Measurements from ENCODE around the gene SESTD1. TPM values are rescaled to one million over a fixed set of nuclear protein-coding genes. Genes with fewer than 3 reads are reported as not detected.

SESTD1 gene
- polyA plus RNA-seq, 1 experiment = 16.5 TPM

DNA sequence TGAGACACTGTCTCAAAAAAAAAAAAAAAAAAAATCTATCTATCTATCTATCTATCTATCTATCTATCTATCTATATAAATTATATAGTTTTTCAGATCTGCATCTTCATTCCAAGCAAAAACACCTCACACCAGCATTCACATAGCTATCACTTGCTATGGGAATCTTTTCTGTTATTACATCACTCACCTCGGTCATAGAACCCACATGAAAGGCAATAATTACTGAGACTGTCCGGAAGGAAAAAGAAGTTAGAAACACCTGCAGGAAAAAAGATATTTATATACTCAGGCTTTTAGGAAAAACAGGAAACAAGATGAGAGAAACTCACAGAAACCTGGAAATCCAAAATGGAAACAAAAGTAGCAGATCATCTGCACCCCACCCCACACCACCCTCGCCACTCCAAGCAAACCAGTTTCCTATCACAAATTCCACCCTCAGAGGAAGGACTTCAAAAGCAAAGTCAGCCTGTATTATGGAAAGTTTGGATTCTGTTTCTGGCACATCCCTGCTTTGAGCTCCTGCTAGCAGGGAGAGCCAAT lies 192.7 kb downstream of the SESTD1 start:
- no peak for DNase-seq (ENCODE audit: low read depth)
- TF ChIP-seq, protein P1, sequence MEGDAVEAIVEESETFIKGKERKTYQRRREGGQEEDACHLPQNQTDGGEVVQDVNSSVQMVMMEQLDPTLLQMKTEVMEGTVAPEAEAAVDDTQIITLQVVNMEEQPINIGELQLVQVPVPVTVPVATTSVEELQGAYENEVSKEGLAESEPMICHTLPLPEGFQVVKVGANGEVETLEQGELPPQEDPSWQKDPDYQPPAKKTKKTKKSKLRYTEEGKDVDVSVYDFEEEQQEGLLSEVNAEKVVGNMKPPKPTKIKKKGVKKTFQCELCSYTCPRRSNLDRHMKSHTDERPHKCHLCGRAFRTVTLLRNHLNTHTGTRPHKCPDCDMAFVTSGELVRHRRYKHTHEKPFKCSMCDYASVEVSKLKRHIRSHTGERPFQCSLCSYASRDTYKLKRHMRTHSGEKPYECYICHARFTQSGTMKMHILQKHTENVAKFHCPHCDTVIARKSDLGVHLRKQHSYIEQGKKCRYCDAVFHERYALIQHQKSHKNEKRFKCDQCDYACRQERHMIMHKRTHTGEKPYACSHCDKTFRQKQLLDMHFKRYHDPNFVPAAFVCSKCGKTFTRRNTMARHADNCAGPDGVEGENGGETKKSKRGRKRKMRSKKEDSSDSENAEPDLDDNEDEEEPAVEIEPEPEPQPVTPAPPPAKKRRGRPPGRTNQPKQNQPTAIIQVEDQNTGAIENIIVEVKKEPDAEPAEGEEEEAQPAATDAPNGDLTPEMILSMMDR (IDR thresholded peaks at IDR 0.05; ENCODE audit: insufficient read depth, low read depth, low read length) = no peak
- Histone ChIP-seq H3K36me3 (ENCODE audit: control insufficient read depth, insufficient read depth, low read length) (no peaks in the 10 kb centered on the region), H3K4me3 (ENCODE audit: low read depth, low read length) (no peak overlapping the region), H3K27me3 (ENCODE audit: control insufficient read depth, insufficient read depth, low read length) (no peaks in the 10 kb centered on the region)
- ChIA-PET POLR2A (no interaction called here), CTCF (no interaction called here)

DNA sequence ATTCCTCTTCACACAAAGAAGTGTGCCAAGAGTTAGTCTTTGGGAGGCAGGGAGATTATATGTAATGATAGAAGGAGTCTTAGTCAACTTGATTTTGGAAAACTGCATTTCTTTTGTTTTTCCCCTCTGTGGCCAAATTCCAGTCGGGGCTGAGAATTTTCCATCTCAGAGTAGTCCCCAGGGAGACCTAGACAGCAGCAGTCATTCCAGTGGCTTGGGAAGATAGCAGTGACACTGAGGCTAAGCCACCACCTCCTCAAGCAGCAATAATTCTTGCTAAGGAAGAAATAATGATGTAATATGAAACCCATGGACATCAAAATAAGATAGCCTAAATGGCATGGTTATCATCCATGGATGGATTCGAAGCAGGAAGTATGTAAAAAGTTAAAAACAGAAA lies 193.7 kb downstream of the SESTD1 start:
- Histone ChIP-seq H3K27me3 (ENCODE audit: control insufficient read depth, insufficient read depth, low read length) (no peaks in the 10 kb centered on the region), H3K4me3 (ENCODE audit: low read depth, low read length) (no peak overlapping the region), H3K36me3 (ENCODE audit: control insufficient read depth, insufficient read depth, low read length) (no peaks in the 10 kb centered on the region)
- no peak for DNase-seq (ENCODE audit: low read depth)
- TF ChIP-seq, protein P1 (IDR thresholded peaks at IDR 0.05; ENCODE audit: insufficient read depth, low read depth, low read length) = no peak
- ChIA-PET CTCF (no interaction called here), POLR2A (no interaction called here)

DNA sequence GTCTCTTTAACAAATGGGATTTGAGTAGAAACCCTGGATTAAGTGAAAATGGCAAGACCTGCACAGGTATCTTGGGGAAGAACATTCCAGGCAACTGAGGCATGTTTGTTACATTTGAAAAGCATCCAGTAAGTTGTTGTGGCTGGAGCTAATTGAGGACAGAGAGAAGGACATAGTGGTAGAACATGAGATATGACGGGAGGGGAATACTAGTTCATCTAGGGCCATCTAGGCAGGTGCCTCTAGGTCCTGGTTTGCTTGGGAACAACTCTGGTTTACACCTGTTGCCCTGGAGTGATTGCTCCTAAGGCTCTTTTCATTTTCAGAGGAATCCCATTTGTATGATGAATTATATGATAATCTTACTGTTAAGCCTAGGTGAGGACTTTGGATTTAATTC lies 194.9 kb downstream of the SESTD1 start:
- CTCF ChIA-PET = no interaction called here
- H3K27me3 ChIP-seq (ENCODE audit: control insufficient read depth, insufficient read depth, low read length) = no peaks in the 10 kb centered on the region
- no peaks in the 10 kb centered on the region for H3K36me3 ChIP-seq (ENCODE audit: control insufficient read depth, insufficient read depth, low read length)
- no peak overlapping the region for H3K4me3 ChIP-seq (ENCODE audit: low read depth, low read length)
- POLR2A ChIA-PET = no interaction called here
- DNase-seq (ENCODE audit: low read depth) = no peak
- TF ChIP-seq, protein P1 (IDR thresholded peaks at IDR 0.05; ENCODE audit: insufficient read depth, low read depth, low read length) = no peak

DNA sequence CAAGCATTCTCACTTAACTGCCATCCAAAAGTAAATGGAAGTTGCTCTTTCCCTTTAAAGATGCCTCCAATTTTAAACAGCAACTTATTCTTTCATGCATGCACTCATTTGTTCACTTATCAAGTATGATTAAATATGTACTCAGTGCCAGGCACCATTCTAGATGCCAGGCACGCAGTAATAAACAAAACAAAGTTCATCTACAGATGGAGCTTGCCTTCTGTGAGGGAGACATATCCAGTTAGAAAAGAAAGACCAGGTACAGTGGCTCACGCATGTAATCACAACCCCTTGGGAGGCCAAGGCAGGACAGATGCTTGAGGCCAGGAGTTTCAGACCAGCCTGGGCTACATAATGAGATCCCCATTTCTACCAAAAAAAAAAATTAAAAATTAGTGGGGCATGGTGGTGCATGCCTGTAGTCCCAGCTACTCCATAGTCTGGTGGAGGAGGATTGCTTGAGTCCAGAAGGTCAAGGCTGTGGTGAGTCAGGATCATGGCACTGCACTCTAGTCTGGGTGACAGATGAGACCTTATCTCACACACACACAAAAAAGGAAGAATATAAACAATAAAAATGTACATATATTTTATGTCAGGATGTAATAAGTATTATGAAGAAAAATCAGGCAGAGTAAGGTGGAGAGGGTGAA lies 195.5 kb downstream of the SESTD1 start:
- CTCF ChIA-PET = no interaction called here
- DNase-seq (ENCODE audit: low read depth) = no peak

DNA sequence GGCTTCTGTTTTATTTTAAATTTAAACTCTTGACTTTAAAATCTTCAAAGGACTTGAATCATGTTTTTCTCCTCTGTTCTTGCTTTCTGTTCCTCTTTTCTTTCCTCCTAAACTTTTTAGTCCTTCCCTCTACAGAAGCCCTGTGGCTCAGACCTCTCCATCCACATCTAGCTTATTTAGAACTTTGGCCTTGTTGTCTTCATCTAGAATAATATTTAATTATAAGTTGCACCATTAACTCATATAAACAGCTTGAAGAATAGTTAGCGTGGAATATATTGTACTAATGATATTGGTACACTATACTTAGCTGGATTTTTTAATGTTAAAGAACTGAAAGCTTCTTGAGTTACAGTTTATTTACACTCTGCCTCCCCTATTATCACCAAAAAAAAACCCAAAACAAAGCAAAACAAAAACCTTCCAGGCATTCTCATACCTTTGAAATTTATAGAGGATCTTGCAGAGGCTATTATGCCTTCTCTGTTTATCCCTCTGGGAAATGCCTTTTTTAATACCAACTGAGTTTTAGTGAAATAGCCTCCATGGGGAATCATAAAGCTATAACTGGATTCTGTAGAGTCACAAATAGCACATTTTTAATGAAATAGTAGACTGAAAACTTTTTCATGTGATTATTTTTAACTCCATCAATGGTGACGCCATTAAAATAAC lies 205.5 kb downstream of the SESTD1 start:
- ChIA-PET POLR2A (interaction anchor here (0.5 kb wide), 1 partner anchor 483 kb away, joined by 3 read pairs; no protein-coding TSS in a partner anchor), CTCF (no interaction called here)
- no peak overlapping the region for H3K4me3 ChIP-seq (ENCODE audit: low read depth, low read length)
- H3K36me3 ChIP-seq (ENCODE audit: control insufficient read depth, insufficient read depth, low read length) = no peaks in the 10 kb centered on the region
- DNase-seq (ENCODE audit: low read depth) = no peak
- TF ChIP-seq, protein P1 (IDR thresholded peaks at IDR 0.05; ENCODE audit: insufficient read depth, low read depth, low read length) = no peak
- no peaks in the 10 kb centered on the region for H3K27me3 ChIP-seq (ENCODE audit: control insufficient read depth, insufficient read depth, low read length)

More for the DNA sequence above, 195.5 kb downstream of the SESTD1 start:
- no peaks in the 10 kb centered on the region for H3K27me3 ChIP-seq (ENCODE audit: control insufficient read depth, insufficient read depth, low read length)
- TF ChIP-seq, protein P1 (IDR thresholded peaks at IDR 0.05; ENCODE audit: insufficient read depth, low read depth, low read length) = no peak
- H3K36me3 ChIP-seq (ENCODE audit: control insufficient read depth, insufficient read depth, low read length) = no peaks in the 10 kb centered on the region
- POLR2A ChIA-PET = no interaction called here
- H3K4me3 ChIP-seq (ENCODE audit: low read depth, low read length) = no peak overlapping the region
